Caco-2 (cell line): ENCODE results near the gene ECPAS. TPM values are rescaled to one million over a fixed set of nuclear protein-coding genes. Genes with fewer than 3 reads are reported as not detected.

Experiments used
- BruUV-seq: library from RNA; stranded (reverse); fragments of 400-500 nt; replicated peaks from 2 replicates; lab custom pipeline; 2021; lab: Mats Ljungman, UMichigan
- CTCF ChIA-PET: fragments of 300-600 bp; sonication (Branson Sonifier 250); formaldehyde crosslinking; loops from one replicate; lab custom pipeline; 2022; ENCODE audit warnings: antibody characterized with exemption; lab: Charles Lee
- POLR2A ChIA-PET: fragments of 300-600 bp; sonication (Branson Sonifier 250); formaldehyde crosslinking; loops from one replicate; lab custom pipeline; 2022; ENCODE audit warnings: antibody characterized with exemption; lab: Charles Lee
- DNase-seq, 2 experiments: peaks; one replicate each; pipeline versions ENCODE4 v3.0.0 to v3.0.0-alpha.2; 2020 to 2022
- H3K27me3 ChIP-seq: replicated peaks from 2 replicates; pipeline ENCODE4 v1.6.0; 2011; ENCODE audit warnings: low read length; ENCODE audit not compliant: control insufficient read depth, insufficient read depth
- H3K36me3 ChIP-seq: 2 replicates; pipeline ENCODE4 v1.5.1; 2011; ENCODE audit warnings: low read length; ENCODE audit not compliant: control insufficient read depth, insufficient read depth
- H3K4me1 ChIP-seq: fragments of 250-450 bp; sonication (Bioruptor Pico); 2 replicates; pipeline ENCODE4 v1.5.1; 2020; ENCODE audit warnings: mild to moderate bottlenecking
- H3K4me3 ChIP-seq: 2 replicates; pipeline ENCODE4 v1.5.1; 2011; ENCODE audit warnings: low read depth, mild to moderate bottlenecking, control low read depth, low read length
- H3K9me3 ChIP-seq: fragments of 250-450 bp; sonication (Bioruptor Pico); 2 replicates; pipeline ENCODE4 v1.5.1; 2020; ENCODE audit warnings: mild to moderate bottlenecking, moderate library complexity
- H3K27ac Mint-ChIP-seq: one replicate; pipeline ENCODE4 v1.8.0; 2022; ENCODE audit warnings: mixed read lengths; ENCODE audit not compliant: unreplicated experiment
- H3K27me3 Mint-ChIP-seq: one replicate; pipeline ENCODE4 v1.8.0; 2022; ENCODE audit warnings: mixed read lengths; ENCODE audit not compliant: insufficient read depth, unreplicated experiment
- H3K36me3 Mint-ChIP-seq: one replicate; pipeline ENCODE4 v1.8.0; 2022; ENCODE audit warnings: mild to moderate bottlenecking, mixed read lengths; ENCODE audit not compliant: insufficient read depth, unreplicated experiment
- H3K4me1 Mint-ChIP-seq: one replicate; pipeline ENCODE4 v1.8.0; 2022; ENCODE audit warnings: low read depth, mixed read lengths; ENCODE audit not compliant: unreplicated experiment
- H3K4me3 Mint-ChIP-seq: one replicate; pipeline ENCODE4 v1.8.0; 2022; ENCODE audit warnings: mild to moderate bottlenecking, moderate library complexity, mixed read lengths; ENCODE audit not compliant: unreplicated experiment
- H3K9me3 Mint-ChIP-seq: one replicate; pipeline ENCODE4 v1.8.0; 2022; ENCODE audit warnings: mixed read lengths; ENCODE audit not compliant: unreplicated experiment
- CTCF ChIP-seq, 2 experiments: fragments of 200-600 bp in 1 of 2; IDR thresholded peaks; 1 replicate in 1 of 2; 2 replicates in 1 of 2; pipeline versions ENCODE4 v1.5.1 to v1.8.0; 2011 to 2022; ENCODE audit warnings: antibody characterized with exemption in 1 of 2, control low read depth in 1 of 2, inconsistent platforms in 1 of 2, low read depth in 1 of 2, low read length in 1 of 2, mild to moderate bottlenecking in 1 of 2, moderate library complexity in 1 of 2; ENCODE audit not compliant: insufficient read depth in 1 of 2, severe bottlenecking in 1 of 2, unreplicated experiment in 1 of 2
- intact Hi-C: fragments of 100-400 bp; cut with micrococcal nuclease; formaldehyde crosslinking; loops from one replicate; pipeline ENCODE4 v1.10.0; 2022; ENCODE audit not compliant: unreplicated experiment
- total RNA-seq: library from RNA; stranded (reverse); gene quantifications from 2 replicates; pipeline ENCODE4 v1.2.3, GENCODE V29; 2022

The ECPAS gene
- total RNA-seq, 1 experiment from 2014 or later, result 77.0 TPM

GRCh38 chr9:111375817-111376564, 108.2 kb downstream of the ECPAS start:
- Histone ChIP-seq H3K4me3 (no peak overlapping the region), H3K36me3 (no peaks in the 10 kb centered on the region; the same call in 1 of the 2 replicates), H3K4me1 (no peaks in the 10 kb centered on the region), H3K9me3 (no peaks in the 10 kb centered on the region), H3K27me3 (no peaks in the 10 kb centered on the region)
- peaks cover 68% of the 10 kb centered on the region for H3K36me3 Mint-ChIP-seq
- BruUV-seq, result no TSS peak
- no peaks in the 10 kb centered on the region for H3K4me1 Mint-ChIP-seq
- ChIA-PET POLR2A (no interaction called here), CTCF (no interaction called here)
- no peaks in the 10 kb centered on the region for H3K27me3 Mint-ChIP-seq
- no peak overlapping the region for H3K4me3 Mint-ChIP-seq
- no peak for TF ChIP-seq CTCF (IDR thresholded peaks at IDR 0.05; ENCODE audit: insufficient read depth in 1 of 2, low read depth in 1 of 2, low read length in 1 of 2, severe bottlenecking in 1 of 2, unreplicated experiment in 1 of 2)
- intact Hi-C loops, result no loop called here
- H3K9me3 Mint-ChIP-seq, result no peaks in the 10 kb centered on the region
- no peak for DNase-seq
- H3K27ac Mint-ChIP-seq, result no peak overlapping the region

GRCh38 chr9:111375062-111375461, 109.1 kb downstream of the ECPAS start:
- H3K4me3 Mint-ChIP-seq, result no peak overlapping the region
- POLR2A ChIA-PET, result no interaction called here
- CTCF ChIA-PET, result no interaction called here
- no peak for TF ChIP-seq CTCF (IDR thresholded peaks at IDR 0.05; ENCODE audit: insufficient read depth in 1 of 2, low read depth in 1 of 2, low read length in 1 of 2, severe bottlenecking in 1 of 2, unreplicated experiment in 1 of 2)
- intact Hi-C loops, result no loop called here
- no peaks in the 10 kb centered on the region for H3K9me3 Mint-ChIP-seq
- no TSS peak for BruUV-seq
- H3K4me1 ChIP-seq, result no peaks in the 10 kb centered on the region; the same call in 1 of the 2 replicates
- H3K36me3 ChIP-seq, result no peaks in the 10 kb centered on the region; the same call in 1 of the 2 replicates
- H3K9me3 ChIP-seq, result no peaks in the 10 kb centered on the region
- no peaks in the 10 kb centered on the region for H3K4me1 Mint-ChIP-seq
- H3K36me3 Mint-ChIP-seq, result peaks cover 71% of the 10 kb centered on the region
- no peak overlapping the region for H3K27ac Mint-ChIP-seq
- H3K27me3 ChIP-seq, result no peaks in the 10 kb centered on the region
- no peak for DNase-seq
- no peak overlapping the region for H3K4me3 ChIP-seq
- H3K27me3 Mint-ChIP-seq, result no peaks in the 10 kb centered on the region

GRCh38 chr9:111372297-111372696, 111.9 kb downstream of the ECPAS start:
- H3K36me3 Mint-ChIP-seq, result peaks cover 78% of the 10 kb centered on the region

More at GRCh38 chr9:111372297-111372696, 111.9 kb downstream of the ECPAS start:
- no peaks in the 10 kb centered on the region for H3K27me3 ChIP-seq
- BruUV-seq, result no TSS peak
- intact Hi-C loops, result no loop called here
- no peaks in the 10 kb centered on the region for H3K9me3 Mint-ChIP-seq
- no peaks in the 10 kb centered on the region for H3K36me3 ChIP-seq
- TF ChIP-seq CTCF (IDR thresholded peaks at IDR 0.05; ENCODE audit: insufficient read depth in 1 of 2, low read depth in 1 of 2, low read length in 1 of 2, severe bottlenecking in 1 of 2, unreplicated experiment in 1 of 2), result no peak
- no peak overlapping the region for H3K4me3 Mint-ChIP-seq
- CTCF ChIA-PET, result no interaction called here
- DNase-seq, result no peak
- no peak overlapping the region for H3K27ac Mint-ChIP-seq
- no peaks in the 10 kb centered on the region for H3K27me3 Mint-ChIP-seq
- no peaks in the 10 kb centered on the region; the same call in 1 of the 2 replicates for H3K4me1 ChIP-seq
- POLR2A ChIA-PET, result no interaction called here
- no peak overlapping the region for H3K4me3 ChIP-seq
- no peaks in the 10 kb centered on the region for H3K4me1 Mint-ChIP-seq
- H3K9me3 ChIP-seq, result no peaks in the 10 kb centered on the region
